Mucosa of descending colon (tissue), 3 donors: ENCODE results near the gene SP140L. TPM values are rescaled to one million over a fixed set of nuclear protein-coding genes. Genes with fewer than 3 reads are reported as not detected.

Experiments used
- ATAC-seq: fragments of 200-7000 bp; cut with Tn5 transposase; one replicate; pipeline ENCODE4 v1.9.1; 2020; ENCODE audit warnings: mild to moderate bottlenecking, moderate library complexity
- DNase-seq, 3 donors: peaks; one replicate each; pipeline ENCODE4 v3.0.0-alpha.2; 2020
- H3K36me3 ChIP-seq: fragments of 200-600 bp; one replicate; pipeline ENCODE4 v1.8.0; 2021; ENCODE audit warnings: low read depth, mild to moderate bottlenecking
- H3K4me1 ChIP-seq: fragments of 200-600 bp; one replicate; pipeline ENCODE4 v1.8.0; 2021; ENCODE audit warnings: low read depth, mild to moderate bottlenecking
- H3K4me3 ChIP-seq: fragments of 200-600 bp; one replicate; pipeline ENCODE4 v1.8.0; 2021; ENCODE audit warnings: mild to moderate bottlenecking
- H3K9me3 ChIP-seq: fragments of 200-600 bp; one replicate; pipeline ENCODE4 v1.8.0; 2021; ENCODE audit warnings: mild to moderate bottlenecking
- CTCF ChIP-seq: fragments of 200-600 bp; IDR thresholded peaks from one replicate; pipeline ENCODE4 v1.8.0; 2022; ENCODE audit warnings: antibody characterized with exemption, mild to moderate bottlenecking
- intact Hi-C, 2 donors: fragments of 100-400 bp; cut with DNase I in 1 of 2; cut with micrococcal nuclease in 1 of 2; formaldehyde crosslinking; loops; one replicate each; pipeline versions ENCODE4 v1.11.0 to v1.11.1; 2022; cut with DNase I, micrococcal nuclease
- total RNA-seq, 3 donors: library from RNA; stranded (reverse); fragmentation: NEBNext Ultra II Directional in 2 of 3; extraction: Animal tissue kit (Norgen Biotek cat#: 25700) in 2 of 3; gene quantifications; one replicate each; pipeline versions ENCODE4 v1.2.1 to v1.2.4, GENCODE V29; 2021 to 2023
- donor health status: DM: no; HTN: no; CAD: no; lungs with moderate emphysema.
- donor health status: DM: no; HTN: no; CAD: no.
- donor health status: DM: no; HTN: yes; CAD: no.

Gene SP140L
- total RNA-seq, 3 donors from 2014 or later, result 22.1 to 35.7 (median 23.4) TPM

- H3K9me3 ChIP-seq, result peaks cover 2% of the 10 kb centered on the region
- ATAC-seq (peak; percentile 46), DNase-seq (no peak)
- H3K36me3 ChIP-seq, result no peaks in the 10 kb centered on the region
- H3K4me3 ChIP-seq, result no peak overlapping the region
- no peak for TF ChIP-seq CTCF
- intact Hi-C loops, result no loop called here
- H3K4me1 ChIP-seq, result no peaks in the 10 kb centered on the region
Measured at GRCh38 chr2:230347659-230348305, 20.8 kb downstream of the SP140L start.

GRCh38 chr2:230348787-230349186 is 21.8 kb downstream of the SP140L start:
- Histone ChIP-seq H3K4me3 (no peak overlapping the region), H3K36me3 (no peaks in the 10 kb centered on the region), H3K9me3 (peaks cover 2% of the 10 kb centered on the region), H3K4me1 (no peaks in the 10 kb centered on the region)
- no peak for ATAC-seq
- intact Hi-C loops, result no loop called here
- TF ChIP-seq CTCF, result no peak
- DNase-seq, result no peak

- TF ChIP-seq CTCF, result no peak
- intact Hi-C loops, result no loop called here
- no peak overlapping the region for H3K4me3 ChIP-seq
- no peak for DNase-seq
- H3K9me3 ChIP-seq, result no peaks in the 10 kb centered on the region
- ATAC-seq, result no peak
- H3K36me3 ChIP-seq, result no peaks in the 10 kb centered on the region
- no peaks in the 10 kb centered on the region for H3K4me1 ChIP-seq
Measured at GRCh38 chr2:230356084-230356483, 29.1 kb downstream of the SP140L start.

GRCh38 chr2:230358305-230358704 is 31.3 kb downstream of the SP140L start:
- Histone ChIP-seq H3K4me1 (no peaks in the 10 kb centered on the region), H3K9me3 (no peaks in the 10 kb centered on the region), H3K36me3 (no peaks in the 10 kb centered on the region), H3K4me3 (no peak overlapping the region)
- no peak for DNase-seq
- no peak for ATAC-seq
- intact Hi-C loops, result no loop called here
- no peak for TF ChIP-seq CTCF

- no peak for TF ChIP-seq CTCF
- Histone ChIP-seq H3K36me3 (no peaks in the 10 kb centered on the region), H3K4me3 (no peak overlapping the region), H3K9me3 (no peaks in the 10 kb centered on the region), H3K4me1 (no peaks in the 10 kb centered on the region)
- ATAC-seq (no peak), DNase-seq (no peak)
- intact Hi-C loops, result no loop called here
Measured at GRCh38 chr2:230360028-230360427, 33.0 kb downstream of the SP140L start.
